HuH-7.5 (cell line): Measurements from ENCODE around the gene RERE.

Source experiments
- DNase-seq: peaks from one replicate; pipeline ENCODE4 v3.0.0; 2011; ENCODE audit warnings: low spot score

Gene RERE

DNA sequence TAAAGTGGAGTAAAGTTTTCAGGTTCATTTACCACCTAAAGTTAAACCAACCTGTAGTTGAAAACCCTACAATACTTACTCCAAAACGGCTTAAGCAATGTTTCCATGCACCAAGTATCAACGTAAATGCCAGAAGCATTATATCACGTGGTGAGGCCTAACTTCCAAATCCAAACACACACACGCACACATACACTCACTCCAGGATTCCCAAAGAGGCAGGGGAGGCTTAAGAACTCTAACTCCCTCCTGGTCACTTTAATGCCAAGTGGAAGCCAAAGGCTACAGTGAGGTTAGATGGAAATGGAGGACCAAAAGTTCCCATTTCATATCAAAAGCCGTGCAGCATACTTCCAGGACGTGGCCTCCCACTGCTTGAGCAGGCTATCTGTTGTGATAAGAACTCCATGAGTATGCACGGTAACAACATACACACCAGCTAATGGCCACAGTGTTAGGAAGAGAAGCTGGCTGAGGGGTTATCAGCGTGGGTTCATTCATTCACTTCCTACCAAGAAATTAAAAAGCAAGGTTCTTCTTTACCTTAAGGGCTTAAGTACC is 275.4 kb downstream of the RERE start:
- no peak for DNase-seq

DNA sequence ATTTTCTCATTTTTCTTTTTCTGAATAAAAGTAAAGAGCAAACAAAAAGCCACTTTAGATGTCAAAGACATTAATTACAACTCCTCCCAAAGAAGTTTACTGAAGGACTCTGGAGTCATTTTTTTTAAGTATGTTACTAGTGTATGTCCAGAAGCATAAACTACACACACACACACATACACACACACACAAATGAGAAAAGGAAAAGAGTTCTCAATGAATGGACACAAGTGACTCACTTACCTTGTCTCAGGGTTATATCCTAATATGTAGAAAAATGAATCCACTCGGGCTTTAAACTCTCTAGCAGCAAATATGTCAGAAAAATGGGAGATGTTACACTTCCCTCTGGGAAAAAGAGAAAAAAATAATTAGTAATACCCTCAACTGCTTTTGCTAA is 276.5 kb downstream of the RERE start:
- DNase-seq = no peak

GRCh38 chr1:8540261-8540941 is 277.0 kb downstream of the RERE start:
- no peak for DNase-seq

DNA sequence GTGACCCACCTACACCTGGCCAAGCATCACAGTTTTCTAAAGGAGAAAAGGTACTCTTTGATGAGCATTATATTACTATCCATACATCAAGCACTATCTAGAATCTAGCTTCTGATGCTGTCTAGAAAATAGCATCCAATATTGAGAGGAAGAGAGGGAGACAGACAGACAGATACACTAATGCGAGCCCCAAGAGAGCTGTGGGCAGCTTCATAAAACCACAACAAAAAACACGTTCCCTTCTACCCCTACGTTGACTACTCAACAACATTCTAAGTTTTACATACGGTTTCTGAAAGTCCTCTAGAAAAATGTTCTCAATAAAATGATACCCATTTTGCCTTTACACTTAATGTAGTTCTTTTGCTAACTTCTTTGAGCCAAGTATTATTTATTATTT is 277.8 kb downstream of the RERE start:
- DNase-seq = no peak

GRCh38 chr1:8538502-8538901 is 278.9 kb downstream of the RERE start:
- DNase-seq = no peak

DNA sequence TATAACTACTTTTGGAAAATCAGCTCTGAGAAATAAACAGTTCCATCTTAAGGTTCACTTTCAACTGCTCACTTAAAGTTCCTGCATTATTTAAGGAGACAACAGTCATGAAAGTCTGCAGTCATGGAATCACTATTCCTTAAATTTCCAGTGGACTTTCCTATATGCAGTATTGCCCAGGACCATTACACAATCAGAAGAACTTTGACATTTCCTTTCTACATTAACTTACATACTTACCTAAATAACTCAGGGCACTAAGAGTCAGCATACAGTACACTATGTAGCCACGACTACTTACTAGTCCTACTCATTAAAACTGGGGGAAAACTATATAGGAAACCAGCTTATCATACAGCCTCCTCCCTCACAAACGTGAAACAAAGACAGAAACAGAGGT is 279.4 kb downstream of the RERE start:
- no peak for DNase-seq

GRCh38 chr1:8536515-8536914 is 280.9 kb downstream of the RERE start:
- DNase-seq = no peak

DNA sequence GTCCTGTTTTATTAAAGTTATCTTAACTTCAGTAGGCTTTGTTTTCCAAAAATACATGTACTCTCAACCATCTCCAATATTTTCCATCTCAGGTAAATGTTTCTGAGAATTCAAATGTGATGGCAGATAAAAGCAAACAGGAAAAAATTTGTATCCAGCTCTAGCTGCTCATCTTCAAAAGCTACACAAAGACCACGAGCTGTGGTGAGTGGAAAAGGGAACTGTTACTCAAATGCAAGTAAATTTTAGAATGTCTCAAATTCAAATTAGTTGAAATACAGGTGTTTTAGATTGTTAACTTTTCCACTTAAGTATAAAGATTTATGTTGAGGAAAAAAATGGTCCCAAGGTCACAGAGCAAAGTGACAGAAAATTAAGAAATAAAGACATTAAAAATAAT is 283.5 kb downstream of the RERE start:
- DNase-seq = no peak

- no peak for DNase-seq
These were observed 284.3 kb downstream of the RERE start for GRCh38 chr1:8533124-8533523.

DNA sequence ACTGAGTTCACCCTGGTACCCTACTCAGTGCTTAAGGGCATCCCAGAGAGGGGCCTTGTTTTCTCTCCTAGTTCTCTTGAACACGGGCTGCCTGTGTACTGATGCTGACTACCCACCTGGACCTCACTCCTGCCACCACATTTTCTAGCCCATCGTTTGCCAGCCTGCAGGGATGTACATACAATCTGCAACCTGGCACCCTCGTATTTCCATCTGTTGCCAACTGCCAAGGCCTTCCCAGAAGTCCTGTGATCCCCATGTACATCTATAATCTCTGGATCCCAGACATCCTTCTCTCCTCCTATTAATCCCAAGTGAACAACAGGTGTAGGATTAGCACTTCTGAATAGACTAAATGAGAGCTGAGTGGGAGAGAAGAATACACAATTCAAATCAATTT is 287.5 kb downstream of the RERE start:
- DNase-seq = no peak

GRCh38 chr1:8527941-8528340 is 289.5 kb downstream of the RERE start:
- DNase-seq = no peak

DNA sequence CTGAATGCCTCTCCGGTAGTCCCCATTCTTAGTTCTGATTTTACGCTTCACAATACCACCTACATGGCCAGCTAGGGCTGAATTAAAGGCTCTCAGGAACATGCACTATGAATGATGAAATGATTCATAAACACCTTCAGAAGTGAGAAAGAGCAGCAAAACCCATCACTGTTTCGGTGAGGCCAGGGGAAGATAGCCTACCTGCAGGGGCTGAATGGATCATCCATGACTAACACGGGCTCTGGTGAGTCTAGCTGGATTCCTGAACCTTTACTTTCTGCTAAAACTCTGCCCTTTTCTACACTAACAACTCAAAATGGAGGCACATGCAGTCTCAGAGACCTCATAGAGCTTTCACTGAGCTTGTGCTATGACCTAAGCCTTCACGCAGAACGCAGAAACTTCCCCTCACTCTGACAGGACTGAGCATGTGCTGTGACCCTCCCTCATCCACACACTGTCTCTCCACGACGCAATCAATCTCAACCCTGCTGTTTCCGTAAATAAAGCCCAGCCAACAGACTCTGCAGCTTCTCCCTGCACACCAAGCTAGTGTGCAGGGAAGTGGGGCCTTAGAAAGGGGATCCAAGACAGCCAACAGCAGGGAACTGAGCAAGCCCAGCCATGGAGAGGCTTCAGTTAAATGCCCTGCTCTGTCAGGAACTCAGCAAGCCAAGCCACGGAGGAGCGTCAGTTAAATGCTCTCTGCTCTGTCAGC is 291.7 kb downstream of the RERE start:
- DNase-seq = peak; percentile 25

- no peak for DNase-seq
These were observed 292.3 kb downstream of the RERE start for GRCh38 chr1:8525216-8525557.

- no peak for DNase-seq
These were observed 292.7 kb downstream of the RERE start for GRCh38 chr1:8524627-8525157.

DNA sequence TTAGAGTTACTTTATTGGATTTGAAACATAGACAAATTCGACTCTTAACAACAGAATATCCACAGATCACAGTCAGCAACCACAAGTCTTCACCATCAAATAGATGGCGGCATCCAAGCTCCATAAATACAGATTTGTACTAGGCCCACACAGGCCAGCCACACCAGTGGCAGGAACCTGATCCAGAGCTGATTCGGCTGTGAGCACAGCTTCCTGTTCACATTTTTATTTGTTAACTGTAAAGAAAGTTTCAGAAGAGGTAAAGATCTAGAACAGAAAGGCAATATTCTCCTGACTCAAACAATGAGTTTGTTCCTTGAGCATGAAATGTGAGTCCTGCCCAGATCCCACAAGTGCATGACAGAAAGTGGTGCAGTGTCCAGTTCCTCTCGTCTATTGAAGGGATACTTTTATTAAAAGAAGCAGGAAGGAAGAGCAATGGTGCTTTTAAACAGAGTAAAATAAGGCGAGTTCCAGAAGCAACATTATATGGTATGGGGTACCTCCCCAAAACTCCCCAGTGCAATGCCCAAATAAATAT is 293.7 kb downstream of the RERE start:
- DNase-seq = no peak

- no peak for DNase-seq
These were observed 296.9 kb downstream of the RERE start for GRCh38 chr1:8520483-8520966.

DNA sequence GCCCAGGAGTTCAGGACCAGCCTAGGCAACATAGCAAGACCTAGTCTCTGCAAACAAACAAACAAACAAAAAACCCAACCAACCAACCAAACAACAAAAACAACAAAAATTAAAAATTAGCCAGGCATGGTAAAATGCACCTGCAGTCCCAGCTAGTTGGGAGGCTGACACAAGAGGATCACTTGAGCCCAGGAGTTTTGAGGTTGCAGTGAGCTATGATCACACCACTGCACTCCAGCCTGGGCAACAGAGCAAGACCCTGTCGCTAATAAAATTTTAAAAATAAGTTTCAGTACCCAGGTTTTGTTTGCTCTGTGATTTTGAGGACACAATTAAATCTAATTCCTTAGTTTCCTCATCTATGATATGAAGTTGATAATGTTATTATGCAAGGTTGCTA is 298.3 kb downstream of the RERE start:
- DNase-seq = no peak

GRCh38 chr1:8518490-8518801 is 299.0 kb downstream of the RERE start:
- no peak for DNase-seq

DNA sequence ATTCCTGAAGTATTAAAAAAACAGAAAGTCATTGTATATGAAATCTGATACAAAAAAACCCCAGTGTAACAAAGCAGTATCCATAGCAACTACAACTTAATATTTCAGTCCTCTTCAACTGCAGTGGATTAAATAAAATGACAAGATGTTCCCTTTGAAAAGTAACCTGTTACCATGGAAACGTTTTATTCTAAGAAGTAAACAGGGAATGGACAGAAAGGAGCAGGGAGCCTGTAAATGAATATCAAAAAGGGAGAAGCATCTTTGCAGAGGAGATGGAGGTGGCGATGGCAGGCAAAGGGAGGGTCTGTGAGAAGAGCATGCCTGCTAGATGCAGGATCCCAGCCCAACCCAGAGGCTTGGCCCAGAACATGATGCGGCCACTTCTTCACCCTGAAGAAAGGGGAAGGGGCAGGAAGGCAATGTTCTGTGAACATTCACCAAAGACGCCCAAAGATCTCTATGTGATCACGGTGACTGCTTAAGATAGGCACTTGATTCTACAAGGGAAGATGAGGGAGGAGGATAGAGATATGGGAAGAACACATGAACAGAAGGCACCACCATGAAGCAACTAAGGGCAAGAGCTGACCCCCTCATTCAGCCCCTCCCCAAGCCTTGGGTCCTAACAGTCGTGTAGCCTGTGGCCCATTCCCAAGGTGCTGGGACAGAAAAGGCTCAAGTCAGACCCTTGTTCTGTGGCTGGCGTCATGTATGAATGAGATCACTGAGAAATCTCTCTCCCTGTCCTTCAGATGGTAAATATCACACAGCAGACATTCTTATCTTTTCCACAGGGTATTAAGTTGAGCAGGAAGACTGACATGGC is 299.6 kb downstream of the RERE start:
- no peak for DNase-seq

DNA sequence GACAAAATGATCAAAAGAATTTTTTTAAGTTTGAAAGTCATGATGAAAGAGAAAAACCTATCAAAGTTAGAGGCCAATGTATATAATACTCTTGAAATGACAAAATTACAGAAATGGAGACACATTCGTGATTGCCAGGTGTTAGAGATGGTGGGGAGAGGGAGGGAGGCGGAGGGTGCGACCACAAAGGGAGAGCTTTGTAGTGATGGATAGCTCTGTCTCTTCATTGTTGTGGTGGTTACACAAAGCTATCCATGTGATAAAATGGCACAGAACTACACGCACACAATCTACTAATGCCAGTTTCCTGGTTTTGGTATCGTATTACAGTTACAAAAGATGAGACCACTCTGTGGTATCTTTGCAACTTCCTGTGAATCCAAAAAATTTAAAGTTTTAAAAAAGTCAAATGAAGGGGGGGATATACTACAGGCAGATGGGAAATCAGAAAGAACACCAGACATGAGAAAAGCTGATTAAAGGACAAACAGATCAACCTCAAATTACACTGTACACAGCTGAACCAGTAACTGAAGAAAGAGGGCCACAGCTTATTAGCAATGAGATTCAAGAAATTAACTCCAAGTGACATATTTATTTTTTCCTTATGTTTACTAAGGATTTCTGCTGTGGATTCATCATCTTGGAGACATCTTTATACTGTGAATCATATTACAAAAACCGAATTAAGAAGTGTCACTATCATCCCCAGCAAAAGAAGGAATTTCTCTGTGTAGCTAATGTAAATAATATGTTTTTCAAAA is 300.5 kb downstream of the RERE start:
- no peak for DNase-seq

- no peak for DNase-seq
These were observed 301.1 kb downstream of the RERE start for GRCh38 chr1:8516278-8516777.
